Measurements from ENCODE around the gene OR2A7.
"Not testable (repeated sequence)": the region's sequence is repeated elsewhere in the genome, so short reads cannot be mapped to it uniquely, and the experiment has no call there.

OR2A7 gene, protein sequence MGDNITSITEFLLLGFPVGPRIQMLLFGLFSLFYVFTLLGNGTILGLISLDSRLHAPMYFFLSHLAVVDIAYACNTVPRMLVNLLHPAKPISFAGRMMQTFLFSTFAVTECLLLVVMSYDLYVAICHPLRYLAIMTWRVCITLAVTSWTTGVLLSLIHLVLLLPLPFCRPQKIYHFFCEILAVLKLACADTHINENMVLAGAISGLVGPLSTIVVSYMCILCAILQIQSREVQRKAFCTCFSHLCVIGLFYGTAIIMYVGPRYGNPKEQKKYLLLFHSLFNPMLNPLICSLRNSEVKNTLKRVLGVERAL
- 0.19 to 0.86 (median 0.70) reads per million in 3 donors for total RNA-seq

DNA sequence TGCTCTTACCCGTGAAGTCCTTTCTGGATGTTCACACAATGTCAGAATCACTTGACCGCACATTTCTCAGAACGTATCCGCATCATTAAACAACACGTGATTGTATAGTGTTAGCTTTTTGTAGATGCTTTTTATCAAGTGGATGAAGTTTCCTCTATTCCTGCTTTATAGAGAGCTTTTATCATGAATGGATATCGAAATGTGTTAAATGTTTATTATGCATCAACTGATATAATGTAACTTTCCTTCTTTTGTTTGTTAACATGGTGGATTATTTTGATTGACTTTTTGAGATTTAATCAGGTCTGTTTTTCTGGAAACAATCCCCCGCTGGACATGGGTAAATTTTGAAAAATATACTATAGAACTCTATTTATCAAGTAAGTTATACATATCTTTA is at the start of gene OR2A7:
TSS of gene OR2A7 (minus strand) at position 101 of the 400 bp plus-strand sequence. CDS start 5,164 bp downstream, outside the sequence.
- DNase-seq; H3K9me3 ChIP-seq (ENCODE audit: control insufficient read depth, low read length); H3K36me3 ChIP-seq (ENCODE audit: control insufficient read depth, insufficient read depth, low read length); H3K27ac ChIP-seq (ENCODE audit: insufficient read depth, low read length, poor library complexity, severe bottlenecking); H3K4me1 ChIP-seq (ENCODE audit: control insufficient read depth, insufficient read depth, low read length, poor library complexity, severe bottlenecking); H3K4me3 ChIP-seq (ENCODE audit: insufficient read depth, low read depth, low read length, poor library complexity, severe bottlenecking); H3K27me3 ChIP-seq (replicated peaks; ENCODE audit: control insufficient read depth, insufficient read depth, low read length, poor library complexity, severe bottlenecking): not testable (repeated sequence)

DNA sequence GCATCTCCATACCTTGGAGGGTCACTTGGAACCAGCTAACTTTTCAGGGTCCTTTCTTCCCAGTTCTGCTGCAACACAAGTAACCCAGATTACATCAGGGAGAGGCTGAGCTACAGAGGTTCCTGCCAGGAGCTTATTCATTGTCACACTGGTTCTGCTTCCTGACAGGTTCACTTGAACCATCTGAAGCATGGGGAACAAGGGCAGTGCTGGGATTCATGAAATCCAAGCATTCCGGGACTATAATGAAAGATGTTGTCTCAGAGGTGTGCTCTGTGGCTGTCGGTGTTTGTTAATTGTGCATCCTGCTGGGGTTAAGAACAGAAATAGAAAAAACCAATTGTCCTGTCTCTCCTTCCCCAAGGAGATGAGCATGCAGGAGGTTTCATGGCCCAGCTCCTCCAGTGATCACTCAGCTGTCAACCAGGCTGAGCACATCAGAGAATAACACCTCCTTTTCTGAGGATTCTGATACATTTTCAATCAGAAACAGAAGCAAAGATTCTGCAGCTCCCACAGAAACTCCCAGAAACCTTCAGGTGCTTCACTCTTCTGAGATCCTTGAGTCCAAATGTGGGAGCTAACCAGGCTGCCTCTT is 47.4 kb upstream of the OR2A7 start, which contains the start of gene OR2A1:
TSS of gene OR2A1 (plus strand) at position 548 of the 598 bp plus-strand sequence. CDS start 5,706 bp downstream, outside the sequence.
- not testable (repeated sequence) for H3K36me3 ChIP-seq (ENCODE audit: control insufficient read depth, insufficient read depth, low read length); H3K4me3 ChIP-seq (ENCODE audit: insufficient read depth, low read depth, low read length, poor library complexity, severe bottlenecking); H3K9me3 ChIP-seq (ENCODE audit: control insufficient read depth, low read length); DNase-seq; H3K27me3 ChIP-seq (replicated peaks; ENCODE audit: control insufficient read depth, insufficient read depth, low read length, poor library complexity, severe bottlenecking); H3K4me1 ChIP-seq (ENCODE audit: control insufficient read depth, insufficient read depth, low read length, poor library complexity, severe bottlenecking); H3K27ac ChIP-seq (ENCODE audit: insufficient read depth, low read length, poor library complexity, severe bottlenecking)

DNA sequence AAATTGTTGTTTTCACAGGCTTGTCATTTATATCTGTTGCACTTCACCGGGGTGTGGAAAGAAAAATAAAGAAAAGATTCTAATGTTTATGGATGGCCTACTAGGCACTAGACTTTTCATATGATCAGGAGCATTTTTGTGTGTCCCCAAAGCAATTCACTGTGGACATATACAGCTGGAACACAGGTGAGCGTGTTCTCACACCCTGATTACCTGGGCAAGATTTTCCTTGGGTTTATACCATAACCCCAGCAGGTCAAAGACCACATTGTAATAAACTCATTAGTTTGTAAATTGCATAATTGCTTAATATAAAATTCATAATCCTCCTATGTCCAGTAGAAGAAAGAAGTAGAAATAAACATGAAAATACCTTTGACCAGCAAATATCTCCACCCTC is 46.6 kb upstream of the OR2A7 start:
- not testable (repeated sequence) for DNase-seq; H3K4me3 ChIP-seq (ENCODE audit: insufficient read depth, low read depth, low read length, poor library complexity, severe bottlenecking); H3K9me3 ChIP-seq (ENCODE audit: control insufficient read depth, low read length); H3K27ac ChIP-seq (ENCODE audit: insufficient read depth, low read length, poor library complexity, severe bottlenecking); H3K36me3 ChIP-seq (ENCODE audit: control insufficient read depth, insufficient read depth, low read length); H3K27me3 ChIP-seq (replicated peaks; ENCODE audit: control insufficient read depth, insufficient read depth, low read length, poor library complexity, severe bottlenecking); H3K4me1 ChIP-seq (ENCODE audit: control insufficient read depth, insufficient read depth, low read length, poor library complexity, severe bottlenecking)

DNA sequence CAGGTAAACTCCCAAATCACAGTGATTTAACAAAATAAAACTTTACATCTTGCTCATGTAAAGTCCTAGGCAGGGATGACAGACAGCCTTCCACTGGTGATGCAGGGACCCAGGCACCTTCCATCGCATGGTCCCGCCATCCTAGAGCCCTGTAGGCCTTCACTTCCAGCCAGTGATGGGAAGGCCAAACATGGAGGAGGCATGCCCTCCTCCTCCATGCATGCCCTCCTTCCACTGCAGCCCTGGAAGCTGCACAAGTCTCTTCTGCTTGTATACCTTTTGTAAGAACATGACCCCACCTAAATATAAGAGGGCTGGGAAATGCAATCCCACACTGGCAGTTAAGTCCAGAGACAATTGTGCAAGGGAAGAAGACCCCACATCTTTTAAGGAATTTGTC is 45.1 kb upstream of the OR2A7 start:
- H3K4me3 ChIP-seq (ENCODE audit: insufficient read depth, low read depth, low read length, poor library complexity, severe bottlenecking); H3K36me3 ChIP-seq (ENCODE audit: control insufficient read depth, insufficient read depth, low read length); DNase-seq: not testable (repeated sequence)

DNA sequence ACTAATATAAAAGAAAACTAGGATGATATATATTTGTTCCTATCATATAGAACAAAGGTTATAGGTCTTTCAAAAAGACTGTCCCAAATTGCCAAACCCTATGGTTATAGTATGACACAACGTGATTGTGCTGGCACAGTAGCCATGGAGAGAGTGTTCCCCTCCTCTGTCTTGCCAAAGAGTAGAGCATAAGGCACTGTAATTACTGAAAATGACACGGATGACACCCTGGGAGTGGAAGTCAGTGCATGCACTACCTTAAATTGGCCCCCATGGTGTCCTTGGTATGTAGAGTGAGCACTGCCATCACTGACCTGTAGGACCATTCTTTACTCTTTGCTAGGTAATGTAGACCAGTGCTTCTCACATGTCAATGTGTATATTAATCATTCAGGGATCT is 40.6 kb upstream of the OR2A7 start:
- not testable (repeated sequence) for H3K9me3 ChIP-seq (ENCODE audit: control insufficient read depth, low read length); H3K4me1 ChIP-seq (ENCODE audit: control insufficient read depth, insufficient read depth, low read length, poor library complexity, severe bottlenecking); H3K36me3 ChIP-seq (ENCODE audit: control insufficient read depth, insufficient read depth, low read length); H3K4me3 ChIP-seq (ENCODE audit: insufficient read depth, low read depth, low read length, poor library complexity, severe bottlenecking); DNase-seq; H3K27me3 ChIP-seq (replicated peaks; ENCODE audit: control insufficient read depth, insufficient read depth, low read length, poor library complexity, severe bottlenecking); H3K27ac ChIP-seq (ENCODE audit: insufficient read depth, low read length, poor library complexity, severe bottlenecking)

More for the DNA sequence above, 45.1 kb upstream of the OR2A7 start:
- H3K4me1 ChIP-seq (ENCODE audit: control insufficient read depth, insufficient read depth, low read length, poor library complexity, severe bottlenecking); H3K27ac ChIP-seq (ENCODE audit: insufficient read depth, low read length, poor library complexity, severe bottlenecking); H3K9me3 ChIP-seq (ENCODE audit: control insufficient read depth, low read length); H3K27me3 ChIP-seq (replicated peaks; ENCODE audit: control insufficient read depth, insufficient read depth, low read length, poor library complexity, severe bottlenecking): not testable (repeated sequence)

DNA sequence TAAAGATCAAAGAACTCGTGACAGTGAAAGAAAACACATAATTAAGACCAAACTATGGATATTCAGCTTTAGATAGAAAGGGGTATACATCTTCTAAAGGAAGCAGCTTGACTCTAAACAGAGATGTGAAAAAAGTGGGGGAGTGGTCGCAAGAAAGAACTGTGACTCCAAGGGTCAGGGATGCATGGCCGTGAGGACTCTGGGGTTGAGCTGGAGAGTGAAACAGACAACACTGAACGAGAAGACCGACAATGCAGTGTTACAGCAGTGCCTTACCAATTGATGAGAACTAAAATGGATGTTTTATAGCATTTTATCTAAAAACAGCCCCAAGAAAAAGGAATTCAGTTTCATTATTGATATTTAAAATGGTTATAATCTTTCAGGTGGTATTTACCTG is 39.0 kb upstream of the OR2A7 start:
- not testable (repeated sequence) for H3K27ac ChIP-seq (ENCODE audit: insufficient read depth, low read length, poor library complexity, severe bottlenecking); H3K9me3 ChIP-seq (ENCODE audit: control insufficient read depth, low read length); H3K27me3 ChIP-seq (replicated peaks; ENCODE audit: control insufficient read depth, insufficient read depth, low read length, poor library complexity, severe bottlenecking); H3K4me1 ChIP-seq (ENCODE audit: control insufficient read depth, insufficient read depth, low read length, poor library complexity, severe bottlenecking); H3K4me3 ChIP-seq (ENCODE audit: insufficient read depth, low read depth, low read length, poor library complexity, severe bottlenecking); DNase-seq; H3K36me3 ChIP-seq (ENCODE audit: control insufficient read depth, insufficient read depth, low read length)

DNA sequence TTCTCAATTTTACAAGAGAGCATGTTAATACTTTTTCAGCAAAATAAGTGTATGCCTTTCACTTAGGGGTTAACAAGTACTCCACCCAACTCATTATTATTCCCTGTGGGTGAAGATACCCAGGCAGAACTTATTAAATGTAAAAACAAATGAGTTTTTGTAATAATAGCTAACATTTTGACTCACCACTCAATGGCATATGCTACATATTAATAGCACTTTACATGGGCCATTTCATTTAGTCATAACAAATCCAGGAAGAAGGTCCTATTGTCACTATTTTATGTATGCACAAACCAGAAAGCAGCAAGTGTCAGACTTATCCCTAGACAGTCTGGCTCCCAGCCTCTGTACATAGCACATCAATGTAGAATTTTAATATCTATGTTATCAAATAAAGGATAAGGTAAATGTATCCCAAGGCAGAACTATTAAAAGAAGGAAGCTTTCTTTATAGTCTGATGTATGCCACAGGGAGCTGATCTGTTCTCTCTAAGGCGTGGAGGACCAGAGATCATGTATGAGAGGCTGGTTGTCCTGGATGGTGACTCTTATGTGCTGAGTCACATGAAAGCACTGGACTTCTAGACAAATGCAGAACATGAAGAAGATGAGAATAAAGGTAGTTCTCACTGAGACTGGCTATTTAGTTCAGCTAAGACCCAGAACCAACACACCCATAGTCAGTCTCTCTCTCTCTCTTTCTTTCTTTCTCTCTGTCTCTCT is 38.1 kb upstream of the OR2A7 start:
- H3K36me3 ChIP-seq (ENCODE audit: control insufficient read depth, insufficient read depth, low read length); H3K27ac ChIP-seq (ENCODE audit: insufficient read depth, low read length, poor library complexity, severe bottlenecking); H3K4me3 ChIP-seq (ENCODE audit: insufficient read depth, low read depth, low read length, poor library complexity, severe bottlenecking); H3K9me3 ChIP-seq (ENCODE audit: control insufficient read depth, low read length); DNase-seq; H3K4me1 ChIP-seq (ENCODE audit: control insufficient read depth, insufficient read depth, low read length, poor library complexity, severe bottlenecking); H3K27me3 ChIP-seq (replicated peaks; ENCODE audit: control insufficient read depth, insufficient read depth, low read length, poor library complexity, severe bottlenecking): not testable (repeated sequence)

DNA sequence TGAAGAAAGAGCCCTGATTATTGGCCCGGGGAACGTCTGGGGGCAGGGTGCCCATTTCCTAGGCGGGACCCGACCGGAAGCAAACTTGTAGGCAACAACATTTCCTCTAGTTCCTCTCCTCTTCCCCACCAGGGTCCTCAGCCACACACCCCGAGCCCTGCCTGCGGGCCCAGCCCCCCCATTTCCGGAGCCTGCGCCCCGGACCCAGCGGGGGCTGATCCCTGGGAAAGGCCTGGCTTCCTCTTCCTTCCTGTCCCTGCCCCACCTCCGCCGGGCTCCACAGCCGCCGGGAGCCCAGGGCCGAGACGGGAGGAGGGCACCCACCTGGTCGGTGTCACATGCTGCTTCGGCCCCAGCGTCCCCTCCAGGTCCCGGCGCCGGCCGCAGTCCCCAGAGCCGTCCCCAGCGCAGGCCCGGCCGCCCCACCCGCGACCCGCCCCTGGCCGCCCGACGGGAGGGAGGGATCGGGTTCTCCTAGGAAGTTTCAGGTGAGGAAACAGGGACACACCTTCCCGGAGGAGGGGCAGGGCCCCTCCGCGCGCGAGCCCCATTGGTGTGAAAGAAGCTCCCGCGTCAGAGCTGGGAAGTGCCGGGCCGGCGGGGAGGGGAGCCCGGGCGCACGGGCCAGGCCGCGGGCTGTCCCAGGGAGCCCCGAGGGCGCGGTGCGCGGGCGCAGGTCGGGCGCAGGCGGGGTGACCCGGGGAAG is 29.4 kb upstream of the OR2A7 start:
- H3K27me3 ChIP-seq (replicated peaks; ENCODE audit: control insufficient read depth, insufficient read depth, low read length, poor library complexity, severe bottlenecking); H3K27ac ChIP-seq (ENCODE audit: insufficient read depth, low read length, poor library complexity, severe bottlenecking); H3K4me1 ChIP-seq (ENCODE audit: control insufficient read depth, insufficient read depth, low read length, poor library complexity, severe bottlenecking); H3K36me3 ChIP-seq (ENCODE audit: control insufficient read depth, insufficient read depth, low read length); DNase-seq; H3K9me3 ChIP-seq (ENCODE audit: control insufficient read depth, low read length); H3K4me3 ChIP-seq (ENCODE audit: insufficient read depth, low read depth, low read length, poor library complexity, severe bottlenecking): not testable (repeated sequence)

DNA sequence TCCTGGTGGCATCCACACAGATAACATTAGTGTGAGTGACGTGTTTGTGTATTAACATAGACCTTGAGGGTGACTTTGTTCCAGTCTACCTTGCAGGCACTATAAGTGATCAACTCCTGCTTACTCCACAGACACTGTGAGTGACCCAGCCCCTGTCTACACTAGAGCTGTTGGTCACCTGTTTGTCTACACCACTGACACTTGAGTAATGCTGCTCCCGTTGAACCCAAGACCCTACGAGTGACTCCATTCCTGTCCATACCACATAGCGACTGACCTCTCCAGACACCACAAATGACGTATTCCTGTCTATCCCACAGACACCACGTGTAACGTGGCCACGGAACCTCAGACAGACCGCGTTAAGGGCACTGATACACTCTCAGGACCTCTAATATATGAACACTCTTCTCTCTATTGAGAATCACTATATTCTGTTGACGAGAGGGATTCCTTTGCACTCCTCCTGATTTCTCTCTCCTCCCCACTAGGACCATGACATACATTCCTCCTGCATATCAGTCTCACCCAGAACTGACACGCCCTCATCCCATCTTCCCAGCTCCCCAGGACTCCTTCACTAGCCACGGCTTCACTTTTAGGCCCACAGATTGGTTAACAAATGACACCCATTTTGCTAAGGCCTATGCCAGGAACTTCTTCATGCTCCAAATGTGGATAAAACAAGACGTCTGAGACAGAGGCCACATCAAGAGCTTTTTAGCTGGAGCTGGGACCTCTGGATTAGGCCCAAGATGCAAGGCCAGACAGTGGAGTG is 28.0 kb upstream of the OR2A7 start:
- H3K27ac ChIP-seq (ENCODE audit: insufficient read depth, low read length, poor library complexity, severe bottlenecking); H3K9me3 ChIP-seq (ENCODE audit: control insufficient read depth, low read length); H3K4me3 ChIP-seq (ENCODE audit: insufficient read depth, low read depth, low read length, poor library complexity, severe bottlenecking); H3K4me1 ChIP-seq (ENCODE audit: control insufficient read depth, insufficient read depth, low read length, poor library complexity, severe bottlenecking); H3K27me3 ChIP-seq (replicated peaks; ENCODE audit: control insufficient read depth, insufficient read depth, low read length, poor library complexity, severe bottlenecking); H3K36me3 ChIP-seq (ENCODE audit: control insufficient read depth, insufficient read depth, low read length); DNase-seq: not testable (repeated sequence)

All from effector memory CD4-positive, alpha-beta T cell (primary cell).